SK-N-SH (cell line): Measurements from ENCODE around the gene ACOXL. TPM values are rescaled to one million over a fixed set of nuclear protein-coding genes. Genes with fewer than 3 reads are reported as not detected.

Source experiments
- CTCF ChIA-PET: fragments of 300-600, 350-600 bp; formaldehyde crosslinking; extraction: SDS; loops from one replicate; lab custom pipeline; 2021; lab: Yijun Ruan, JAX
- POLR2A ChIA-PET: fragments of 350-600 bp; sonication (Branson Sonifier 250); formaldehyde crosslinking; extraction: SDS; loops from one replicate; lab custom pipeline; 2020; ENCODE audit warnings: antibody characterized with exemption, inconsistent platforms; lab: Yijun Ruan, JAX
- DNase-seq: peaks from one replicate; pipeline ENCODE4 v3.0.0; 2012
- H2AFZ ChIP-seq: fragments of 200-600 bp; sonication (generic); 2 replicates; pipeline ENCODE4 v1.8.1; 2016; ENCODE audit warnings: antibody characterized with exemption, mild to moderate bottlenecking, low read depth
- H3F3A ChIP-seq: fragments of 200-600 bp; sonication (generic); replicated peaks from 2 replicates; pipeline ENCODE3; 2016; ENCODE audit warnings: antibody characterized with exemption, mild to moderate bottlenecking; ENCODE audit not compliant: insufficient read depth
- H3K27ac ChIP-seq, 2 experiments: fragments of 200-500 bp in 1 of 2; fragments of 200-600 bp in 1 of 2; sonication (Bioruptor generic) in 1 of 2; sonication (generic), shearing (Covaris generic) in 1 of 2; 2 replicates each; pipeline versions ENCODE4 v1.5.1 to v1.6.1; 2014 to 2016; ENCODE audit warnings: low read depth in 2 of 2, inconsistent platforms in 1 of 2, low read length in 1 of 2, mild to moderate bottlenecking in 1 of 2, mixed read lengths in 1 of 2
- H3K27me3 ChIP-seq: fragments of 200-600 bp; sonication (generic), shearing (Covaris generic); 2 replicates; pipeline ENCODE4 v1.6.1; 2016; ENCODE audit warnings: mixed run types; ENCODE audit not compliant: insufficient read depth
- H3K36me3 ChIP-seq, 2 experiments: fragments of 200-500 bp in 1 of 2; fragments of 200-600 bp in 1 of 2; sonication (Bioruptor generic) in 1 of 2; sonication (generic) in 1 of 2; replicated peaks in 1 of 2; 2 replicates each; pipeline versions ENCODE3 to v1.5.1; 2014 to 2016; ENCODE audit warnings: low read length in 1 of 2, mild to moderate bottlenecking in 1 of 2; ENCODE audit not compliant: insufficient read depth in 2 of 2, control insufficient read depth in 1 of 2
- H3K4me1 ChIP-seq, 2 experiments: fragments of 200-500 bp in 1 of 2; fragments of 200-600 bp in 1 of 2; sonication (Bioruptor generic) in 1 of 2; sonication (generic), shearing (Covaris generic) in 1 of 2; 2 replicates each; pipeline versions ENCODE4 v1.5.1 to v1.6.1; 2014 to 2016; ENCODE audit warnings: low read depth in 1 of 2, low read length in 1 of 2, mixed run types in 1 of 2; ENCODE audit not compliant: insufficient read depth in 2 of 2, control insufficient read depth in 1 of 2
- H3K4me2 ChIP-seq: fragments of 200-600 bp; sonication (generic), shearing (Covaris generic); 2 replicates; pipeline ENCODE4 v1.6.1; 2017; ENCODE audit warnings: mixed run types
- H3K4me3 ChIP-seq, 2 experiments: fragments of 200-500 bp in 1 of 2; fragments of 200-600 bp in 1 of 2; sonication (Bioruptor generic) in 1 of 2; sonication (generic), shearing (Covaris generic) in 1 of 2; 2 replicates each; pipeline versions ENCODE4 v1.5.1 to v1.8.1; 2014 to 2016; ENCODE audit warnings: low read depth in 2 of 2, inconsistent platforms in 1 of 2, low read length in 1 of 2, mild to moderate bottlenecking in 1 of 2, mixed read lengths in 1 of 2, moderate library complexity in 1 of 2
- H3K79me2 ChIP-seq: fragments of 200-600 bp; sonication (generic); 2 replicates; pipeline ENCODE4 v1.8.1; 2017; ENCODE audit warnings: mild to moderate bottlenecking; ENCODE audit not compliant: insufficient read depth
- H3K9ac ChIP-seq: fragments of 200-600 bp; sonication (generic); 2 replicates; pipeline ENCODE4 v1.6.1; 2017; ENCODE audit warnings: mixed run types
- H3K9me2 ChIP-seq: fragments of 200-600 bp; sonication (generic); 2 replicates; pipeline ENCODE4 v1.6.1; 2017; ENCODE audit warnings: mixed run types
- H3K9me3 ChIP-seq: fragments of 200-600 bp; sonication (generic); 2 replicates; pipeline ENCODE4 v1.6.1; 2017; ENCODE audit warnings: mixed run types, mild to moderate bottlenecking, moderate library complexity
- H4K20me1 ChIP-seq: fragments of 200-600 bp; sonication (generic); 2 replicates; pipeline ENCODE4 v1.6.1; 2017; ENCODE audit warnings: mild to moderate bottlenecking, mixed run types; ENCODE audit not compliant: insufficient read depth
- CHD2 ChIP-seq: fragments of 150-350 bp; IDR thresholded peaks from 2 replicates; pipeline ENCODE4 v1.6.1; 2018; ENCODE audit warnings: low read length; ENCODE audit not compliant: partially characterized antibody
- ELF1 ChIP-seq: IDR thresholded peaks from 2 replicates; pipeline ENCODE4 v1.4.0; 2012
- EZH2phosphoT487 ChIP-seq: fragments of 200-600 bp; sonication (generic); IDR thresholded peaks from 2 replicates; pipeline ENCODE4 v1.6.1; 2017; ENCODE audit warnings: low read depth, mixed run types, mild to moderate bottlenecking, antibody characterized with exemption, moderate library complexity, borderline replicate concordance
- FOSL2 ChIP-seq: IDR thresholded peaks from 2 replicates; pipeline ENCODE4 v1.4.0; 2012; ENCODE audit warnings: low read depth, mild to moderate bottlenecking, moderate library complexity, borderline replicate concordance
- FOXM1 ChIP-seq: IDR thresholded peaks from 2 replicates; pipeline ENCODE4 v1.4.0; 2012; ENCODE audit warnings: low read depth, mild to moderate bottlenecking
- GABPA ChIP-seq: IDR thresholded peaks from 2 replicates; pipeline ENCODE4 v1.4.0; 2012; ENCODE audit warnings: low read depth, mild to moderate bottlenecking
- MEF2A ChIP-seq: IDR thresholded peaks from 2 replicates; pipeline ENCODE4 v1.4.0; 2012; ENCODE audit warnings: low read depth, borderline replicate concordance
- MXI1 ChIP-seq: IDR thresholded peaks from 2 replicates; pipeline ENCODE4 v1.6.1; 2012; ENCODE audit warnings: mild to moderate bottlenecking, low read depth, low read length, improper control_type of control experiment
- POLR2AphosphoS5 ChIP-seq: IDR thresholded peaks from 2 replicates; pipeline ENCODE4 v1.6.1; 2012; ENCODE audit warnings: low read depth, low read length
- RAD21 ChIP-seq: IDR thresholded peaks from 2 replicates; pipeline ENCODE4 v1.6.1; 2012; ENCODE audit warnings: mild to moderate bottlenecking, low read length
- RCOR1 ChIP-seq: fragments of 150-350 bp; IDR thresholded peaks from 2 replicates; pipeline ENCODE4 v1.6.1; 2017; ENCODE audit warnings: antibody characterized with exemption, low read length
- TEAD4 ChIP-seq: IDR thresholded peaks from 2 replicates; pipeline ENCODE4 v1.4.0; 2012; ENCODE audit warnings: mild to moderate bottlenecking, borderline replicate concordance; ENCODE audit not compliant: insufficient read depth
- whole genome bisulfite sequencing: methylation state at CpG from one replicate; pipeline ENCODE4 v1.1.6; 2017; ENCODE audit warnings: low lambda C conversion rate; 5-methylcytosine and 5-hydroxymethylcytosine counted together
- polyA plus RNA-seq, 3 experiments: library from polyadenylated mRNA; depleted of rRNA; stranded (reverse); fragments of >200 nt; gene quantifications; 2 replicates each; pipeline ENCODE4 v1.2.3, GENCODE V29; 2012
- TF ChIP-seq, protein P1 (sequence below): IDR thresholded peaks from 2 replicates; pipeline ENCODE4 v1.6.1; 2012; ENCODE audit warnings: mild to moderate bottlenecking, low read depth, low read length, moderate library complexity
- TF ChIP-seq, protein P2 (sequence below): IDR thresholded peaks from 2 replicates; pipeline ENCODE4 v1.4.0; 2012; ENCODE audit warnings: low read depth, borderline replicate concordance
- TF ChIP-seq, protein P3 (sequence below): fragments of 200-600 bp; sonication (generic); IDR thresholded peaks from 2 replicates; pipeline ENCODE4 v1.6.1; 2017; ENCODE audit warnings: antibody characterized with exemption, mild to moderate bottlenecking, moderate library complexity

ACOXL gene
- polyA plus RNA-seq, 1 of the 3 experiments (the other 2 are of a cell fraction) = not detected

DNA sequence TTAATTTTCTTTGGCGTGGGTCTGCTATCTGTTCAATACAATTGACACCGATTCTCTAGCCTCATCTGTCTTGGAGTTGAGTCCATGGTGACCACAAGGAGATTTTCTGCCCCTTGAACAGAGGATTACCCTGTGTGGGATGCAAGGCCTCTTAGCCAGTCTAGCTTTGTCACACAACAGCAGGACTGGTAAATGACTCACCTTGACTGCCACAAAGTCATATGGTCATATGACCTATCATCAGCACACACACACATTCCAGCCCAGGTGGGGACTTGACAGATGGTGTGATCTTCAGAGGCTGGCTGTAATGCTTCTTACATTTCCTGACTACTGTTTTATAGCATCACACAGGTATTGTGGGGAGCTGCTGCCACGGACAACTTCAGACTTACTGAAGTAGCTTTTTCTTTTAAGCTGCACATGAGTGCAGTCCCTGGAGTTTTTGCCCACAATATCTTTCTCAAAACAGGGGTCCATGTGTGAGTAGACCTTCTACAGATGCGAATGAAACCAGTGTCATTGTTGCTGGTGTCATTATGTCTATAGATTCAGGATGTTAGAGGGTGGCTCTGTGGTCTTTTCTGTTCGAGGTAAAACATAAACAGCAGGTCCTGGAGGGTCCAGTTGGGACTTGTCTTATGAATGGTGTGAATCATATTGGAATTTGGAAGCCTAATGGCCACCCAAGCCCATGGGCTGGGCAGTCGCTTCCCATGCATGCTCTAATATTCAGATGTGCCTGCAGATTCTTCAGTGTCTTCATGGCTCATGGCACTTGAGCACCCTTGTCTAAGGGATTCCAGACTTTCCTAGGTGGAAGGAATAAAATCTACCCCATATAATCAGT is 18.6 kb upstream of the ACOXL start:
- H3K4me1 ChIP-seq = no peaks in the 10 kb centered on the region
- H3K9ac ChIP-seq = no peak overlapping the region
- H3K79me2 ChIP-seq = no peaks in the 10 kb centered on the region
- WGBS = 17% methylated on average over 6 of the region's 6 CpGs
- H3F3A ChIP-seq = no peaks in the 10 kb centered on the region
- H3K4me2 ChIP-seq = no peak overlapping the region
- no peak overlapping the region for H2AFZ ChIP-seq
- no peaks in the 10 kb centered on the region for H4K20me1 ChIP-seq
- H3K9me2 ChIP-seq = no peaks in the 10 kb centered on the region
- POLR2A ChIA-PET = no interaction called here
- no peak overlapping the region for H3K27ac ChIP-seq
- no peak for TF ChIP-seq RAD21
- no peak for TF ChIP-seq POLR2AphosphoS5
- TF ChIP-seq MXI1 = no peak
- no peak for TF ChIP-seq RCOR1
- TF ChIP-seq, protein P1, sequence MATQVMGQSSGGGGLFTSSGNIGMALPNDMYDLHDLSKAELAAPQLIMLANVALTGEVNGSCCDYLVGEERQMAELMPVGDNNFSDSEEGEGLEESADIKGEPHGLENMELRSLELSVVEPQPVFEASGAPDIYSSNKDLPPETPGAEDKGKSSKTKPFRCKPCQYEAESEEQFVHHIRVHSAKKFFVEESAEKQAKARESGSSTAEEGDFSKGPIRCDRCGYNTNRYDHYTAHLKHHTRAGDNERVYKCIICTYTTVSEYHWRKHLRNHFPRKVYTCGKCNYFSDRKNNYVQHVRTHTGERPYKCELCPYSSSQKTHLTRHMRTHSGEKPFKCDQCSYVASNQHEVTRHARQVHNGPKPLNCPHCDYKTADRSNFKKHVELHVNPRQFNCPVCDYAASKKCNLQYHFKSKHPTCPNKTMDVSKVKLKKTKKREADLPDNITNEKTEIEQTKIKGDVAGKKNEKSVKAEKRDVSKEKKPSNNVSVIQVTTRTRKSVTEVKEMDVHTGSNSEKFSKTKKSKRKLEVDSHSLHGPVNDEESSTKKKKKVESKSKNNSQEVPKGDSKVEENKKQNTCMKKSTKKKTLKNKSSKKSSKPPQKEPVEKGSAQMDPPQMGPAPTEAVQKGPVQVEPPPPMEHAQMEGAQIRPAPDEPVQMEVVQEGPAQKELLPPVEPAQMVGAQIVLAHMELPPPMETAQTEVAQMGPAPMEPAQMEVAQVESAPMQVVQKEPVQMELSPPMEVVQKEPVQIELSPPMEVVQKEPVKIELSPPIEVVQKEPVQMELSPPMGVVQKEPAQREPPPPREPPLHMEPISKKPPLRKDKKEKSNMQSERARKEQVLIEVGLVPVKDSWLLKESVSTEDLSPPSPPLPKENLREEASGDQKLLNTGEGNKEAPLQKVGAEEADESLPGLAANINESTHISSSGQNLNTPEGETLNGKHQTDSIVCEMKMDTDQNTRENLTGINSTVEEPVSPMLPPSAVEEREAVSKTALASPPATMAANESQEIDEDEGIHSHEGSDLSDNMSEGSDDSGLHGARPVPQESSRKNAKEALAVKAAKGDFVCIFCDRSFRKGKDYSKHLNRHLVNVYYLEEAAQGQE = no peak
- TF ChIP-seq, all 33 proteins: peak for 0
- DNase-seq = no peak
- H3K9me3 ChIP-seq = no peaks in the 10 kb centered on the region
- CTCF ChIA-PET = no interaction called here
- no peaks in the 10 kb centered on the region for H3K36me3 ChIP-seq
- H3K4me3 ChIP-seq = no peak overlapping the region
- peaks cover 21% of the 10 kb centered on the region; the same call in 1 of the 2 replicates for H3K27me3 ChIP-seq

DNA sequence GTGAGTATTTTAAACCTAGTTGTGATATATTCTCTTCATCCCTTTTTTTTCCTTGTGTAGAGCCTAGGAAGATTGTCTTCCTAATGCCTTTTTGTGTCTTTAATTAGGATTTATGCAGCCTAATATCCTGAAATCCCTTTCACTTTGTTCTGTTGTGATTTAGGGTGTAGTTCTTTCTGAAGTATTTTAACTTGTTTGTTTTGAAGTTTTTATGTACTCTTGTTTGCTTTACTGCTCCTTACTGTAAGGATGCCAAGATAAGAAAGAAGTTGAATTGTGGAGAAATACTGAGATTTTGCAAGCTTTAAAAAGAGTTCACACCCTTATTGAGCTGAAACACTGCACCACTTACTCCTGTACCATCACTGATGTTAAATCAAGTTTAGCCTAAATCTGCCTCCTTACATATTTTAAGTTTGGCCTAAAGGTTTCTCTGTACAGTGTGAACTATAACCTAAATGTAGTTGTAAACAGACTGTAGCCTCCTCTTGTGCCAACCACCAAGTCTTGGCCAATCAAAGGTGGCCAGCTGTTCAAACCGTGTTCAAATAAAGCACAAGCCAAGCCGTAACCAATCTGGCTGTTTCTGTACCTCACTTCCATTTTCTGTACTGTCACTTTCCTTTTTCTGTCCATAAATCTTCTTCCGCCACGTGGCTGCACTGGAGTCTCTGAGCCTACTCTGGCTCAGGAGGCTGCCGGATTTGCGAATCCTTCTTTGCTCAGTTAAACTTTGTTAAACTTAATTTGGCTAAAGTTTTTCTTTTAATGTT is 17.7 kb upstream of the ACOXL start:
- H2AFZ ChIP-seq = no peak overlapping the region
- DNase-seq = no peak
- H4K20me1 ChIP-seq = no peaks in the 10 kb centered on the region
- no peaks in the 10 kb centered on the region for H3K9me2 ChIP-seq
- no peaks in the 10 kb centered on the region for H3F3A ChIP-seq
- H3K27me3 ChIP-seq = peaks cover 16% of the 10 kb centered on the region; the same call in 1 of the 2 replicates
- H3K79me2 ChIP-seq = no peaks in the 10 kb centered on the region
- WGBS = 66% methylated on average over 6 of the region's 6 CpGs
- no peak overlapping the region for H3K4me2 ChIP-seq
- no peak overlapping the region for H3K27ac ChIP-seq
- CTCF ChIA-PET = interaction anchor here (1.0 kb wide), 1 partner anchor 13 kb away, joined by 3 read pairs; no protein-coding TSS in a partner anchor
- no peak overlapping the region for H3K4me3 ChIP-seq
- H3K9ac ChIP-seq = no peak overlapping the region
- TF ChIP-seq CHD2 (no peak), MEF2A (no peak), FOXM1 (no peak), ELF1 (no peak), TEAD4 (no peak), FOSL2 (no peak), EZH2phosphoT487 (no peak), GABPA (no peak)
- TF ChIP-seq, protein P2, sequence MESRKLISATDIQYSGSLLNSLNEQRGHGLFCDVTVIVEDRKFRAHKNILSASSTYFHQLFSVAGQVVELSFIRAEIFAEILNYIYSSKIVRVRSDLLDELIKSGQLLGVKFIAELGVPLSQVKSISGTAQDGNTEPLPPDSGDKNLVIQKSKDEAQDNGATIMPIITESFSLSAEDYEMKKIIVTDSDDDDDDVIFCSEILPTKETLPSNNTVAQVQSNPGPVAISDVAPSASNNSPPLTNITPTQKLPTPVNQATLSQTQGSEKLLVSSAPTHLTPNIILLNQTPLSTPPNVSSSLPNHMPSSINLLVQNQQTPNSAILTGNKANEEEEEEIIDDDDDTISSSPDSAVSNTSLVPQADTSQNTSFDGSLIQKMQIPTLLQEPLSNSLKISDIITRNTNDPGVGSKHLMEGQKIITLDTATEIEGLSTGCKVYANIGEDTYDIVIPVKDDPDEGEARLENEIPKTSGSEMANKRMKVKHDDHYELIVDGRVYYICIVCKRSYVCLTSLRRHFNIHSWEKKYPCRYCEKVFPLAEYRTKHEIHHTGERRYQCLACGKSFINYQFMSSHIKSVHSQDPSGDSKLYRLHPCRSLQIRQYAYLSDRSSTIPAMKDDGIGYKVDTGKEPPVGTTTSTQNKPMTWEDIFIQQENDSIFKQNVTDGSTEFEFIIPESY = no peak
- TF ChIP-seq, protein P3, sequence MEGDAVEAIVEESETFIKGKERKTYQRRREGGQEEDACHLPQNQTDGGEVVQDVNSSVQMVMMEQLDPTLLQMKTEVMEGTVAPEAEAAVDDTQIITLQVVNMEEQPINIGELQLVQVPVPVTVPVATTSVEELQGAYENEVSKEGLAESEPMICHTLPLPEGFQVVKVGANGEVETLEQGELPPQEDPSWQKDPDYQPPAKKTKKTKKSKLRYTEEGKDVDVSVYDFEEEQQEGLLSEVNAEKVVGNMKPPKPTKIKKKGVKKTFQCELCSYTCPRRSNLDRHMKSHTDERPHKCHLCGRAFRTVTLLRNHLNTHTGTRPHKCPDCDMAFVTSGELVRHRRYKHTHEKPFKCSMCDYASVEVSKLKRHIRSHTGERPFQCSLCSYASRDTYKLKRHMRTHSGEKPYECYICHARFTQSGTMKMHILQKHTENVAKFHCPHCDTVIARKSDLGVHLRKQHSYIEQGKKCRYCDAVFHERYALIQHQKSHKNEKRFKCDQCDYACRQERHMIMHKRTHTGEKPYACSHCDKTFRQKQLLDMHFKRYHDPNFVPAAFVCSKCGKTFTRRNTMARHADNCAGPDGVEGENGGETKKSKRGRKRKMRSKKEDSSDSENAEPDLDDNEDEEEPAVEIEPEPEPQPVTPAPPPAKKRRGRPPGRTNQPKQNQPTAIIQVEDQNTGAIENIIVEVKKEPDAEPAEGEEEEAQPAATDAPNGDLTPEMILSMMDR = no peak
- H3K36me3 ChIP-seq = no peaks in the 10 kb centered on the region
- H3K4me1 ChIP-seq = no peaks in the 10 kb centered on the region
- POLR2A ChIA-PET = no interaction called here
- H3K9me3 ChIP-seq = no peaks in the 10 kb centered on the region
